Stimulated activated naive CD8-positive, alpha-beta T cell treated with anti-CD3 and anti-CD28 coated beads, Interleukin-15, Interleukin-2, amounts not matched to agents 100 ng/mL and 50 ng/mL, for 24 hours (primary cell): Measurements from ENCODE around the gene SAE1.
A peak's percentile ranks its signal among the peaks of the same experiment; 100 is the strongest.

Experiments
- H3K27ac Mint-ChIP-seq: one replicate; pipeline ENCODE4 v1.8.0; 2021; ENCODE audit warnings: mild to moderate bottlenecking, mixed read lengths
- H3K27me3 Mint-ChIP-seq: one replicate; pipeline ENCODE4 v1.8.0; 2021; ENCODE audit warnings: mixed read lengths
- H3K36me3 Mint-ChIP-seq: one replicate; pipeline ENCODE4 v1.8.0; 2021; ENCODE audit warnings: low read depth, mixed read lengths
- H3K4me1 Mint-ChIP-seq: one replicate; pipeline ENCODE4 v1.8.0; 2021; ENCODE audit warnings: low read depth, mixed read lengths
- H3K4me3 Mint-ChIP-seq: one replicate; pipeline ENCODE4 v1.8.0; 2021; ENCODE audit warnings: mild to moderate bottlenecking, mixed read lengths
- H3K9me3 Mint-ChIP-seq: one replicate; pipeline ENCODE4 v1.8.0; 2021; ENCODE audit warnings: mixed read lengths

SAE1 gene

GRCh38 chr19:47157431-47158321 lies 27.0 kb downstream of the SAE1 start:
- H3K27me3 Mint-ChIP-seq: no peaks in the 10 kb centered on the region
- peak overlapping the region; percentile 89 for H3K27ac Mint-ChIP-seq
- H3K36me3 Mint-ChIP-seq: peaks cover 65% of the 10 kb centered on the region
- H3K4me1 Mint-ChIP-seq: peaks cover 74% of the 10 kb centered on the region
- H3K4me3 Mint-ChIP-seq: peak overlapping the region; percentile 65
- H3K9me3 Mint-ChIP-seq: no peaks in the 10 kb centered on the region

DNA sequence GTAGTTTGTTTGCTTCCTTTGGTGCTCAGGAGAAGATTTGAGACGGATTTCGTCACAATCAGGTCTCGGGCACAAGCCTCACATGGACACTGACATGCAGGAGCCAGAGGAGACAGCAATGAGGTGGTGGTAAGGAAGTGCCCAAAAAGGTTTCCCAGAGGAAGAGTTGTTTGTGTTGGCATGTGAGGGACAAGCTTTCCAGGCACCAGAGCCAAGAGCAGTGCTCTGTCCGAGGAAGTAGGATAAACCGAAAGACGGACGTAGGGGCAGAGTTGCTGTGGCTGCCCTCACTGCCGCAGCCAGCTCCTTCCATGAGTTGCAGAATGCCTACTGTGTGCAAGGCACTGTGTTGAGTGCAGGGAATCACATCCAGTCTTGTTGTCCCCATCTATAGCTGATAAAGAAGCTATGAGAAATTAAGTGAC lies 27.7 kb downstream of the SAE1 start:
- H3K27me3 Mint-ChIP-seq: no peaks in the 10 kb centered on the region
- H3K27ac Mint-ChIP-seq: peak overlapping the region; percentile 89
- no peaks in the 10 kb centered on the region for H3K9me3 Mint-ChIP-seq
- peak overlapping the region; percentile 56 for H3K4me3 Mint-ChIP-seq
- H3K4me1 Mint-ChIP-seq: peaks cover 74% of the 10 kb centered on the region
- peaks cover 58% of the 10 kb centered on the region for H3K36me3 Mint-ChIP-seq

DNA sequence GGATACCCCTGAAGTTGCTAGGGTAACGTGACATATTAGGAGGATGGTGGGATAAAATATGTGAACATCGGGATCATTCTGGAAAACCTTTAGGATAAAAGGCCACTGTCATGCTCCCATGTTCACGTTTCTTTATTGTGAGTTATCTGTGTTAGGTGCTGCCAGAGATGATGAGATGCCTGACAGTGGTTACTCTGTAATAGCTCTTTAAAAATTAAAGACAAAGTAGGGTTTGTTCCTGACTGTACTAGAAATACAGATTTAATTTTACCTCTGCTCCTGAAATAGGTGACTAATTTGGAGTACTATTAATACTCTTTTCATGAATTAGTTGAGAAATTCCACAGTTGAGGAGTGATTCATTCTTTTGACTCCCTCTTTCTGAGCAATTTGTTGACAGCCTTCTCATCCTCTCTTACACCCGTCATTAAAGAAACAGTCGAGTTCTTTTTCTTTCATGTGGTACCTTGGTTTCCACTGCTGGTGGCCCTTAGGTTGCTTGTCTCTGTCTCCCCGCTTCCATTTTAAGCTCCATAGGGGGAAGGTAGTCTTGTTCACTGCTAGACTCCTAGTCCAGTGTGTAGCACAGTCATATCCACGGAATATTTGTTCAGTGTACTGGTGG lies 28.4 kb downstream of the SAE1 start:
- H3K4me1 Mint-ChIP-seq: peaks cover 74% of the 10 kb centered on the region
- H3K36me3 Mint-ChIP-seq: peaks cover 57% of the 10 kb centered on the region
- peak overlapping the region; percentile 56 for H3K4me3 Mint-ChIP-seq
- no peaks in the 10 kb centered on the region for H3K27me3 Mint-ChIP-seq
- no peaks in the 10 kb centered on the region for H3K9me3 Mint-ChIP-seq
- H3K27ac Mint-ChIP-seq: peak overlapping the region; percentile 89

- Mint-ChIP-seq H3K9me3 (no peaks in the 10 kb centered on the region), H3K27me3 (no peaks in the 10 kb centered on the region), H3K4me3 (no peak overlapping the region), H3K4me1 (peaks cover 56% of the 10 kb centered on the region), H3K27ac (no peak overlapping the region), H3K36me3 (peaks cover 55% of the 10 kb centered on the region)
Measured at GRCh38 chr19:47161876-47162489, 31.3 kb downstream of the SAE1 start.

- peaks cover 9% of the 10 kb centered on the region for H3K4me1 Mint-ChIP-seq
- no peaks in the 10 kb centered on the region for H3K27me3 Mint-ChIP-seq
- no peak overlapping the region for H3K4me3 Mint-ChIP-seq
- peaks cover 52% of the 10 kb centered on the region for H3K36me3 Mint-ChIP-seq
- no peaks in the 10 kb centered on the region for H3K9me3 Mint-ChIP-seq
- H3K27ac Mint-ChIP-seq: no peak overlapping the region
Measured at GRCh38 chr19:47168065-47168464, 37.4 kb downstream of the SAE1 start.

GRCh38 chr19:47172666-47173455 lies 42.2 kb downstream of the SAE1 start:
- Mint-ChIP-seq H3K4me1 (peaks cover 39% of the 10 kb centered on the region), H3K9me3 (no peaks in the 10 kb centered on the region)

GRCh38 chr19:47176071-47176626 lies 45.5 kb downstream of the SAE1 start:
- H3K36me3 Mint-ChIP-seq: peaks cover 75% of the 10 kb centered on the region
- no peaks in the 10 kb centered on the region for H3K9me3 Mint-ChIP-seq
- H3K27me3 Mint-ChIP-seq: no peaks in the 10 kb centered on the region
- peak overlapping the region; percentile 47 for H3K4me3 Mint-ChIP-seq
- H3K27ac Mint-ChIP-seq: peak overlapping the region; percentile 84
- peaks cover 59% of the 10 kb centered on the region for H3K4me1 Mint-ChIP-seq

More at GRCh38 chr19:47172666-47173455, 42.2 kb downstream of the SAE1 start:
- Mint-ChIP-seq H3K27me3 (no peaks in the 10 kb centered on the region), H3K27ac (peak overlapping the region; percentile 56), H3K36me3 (peaks cover 74% of the 10 kb centered on the region), H3K4me3 (no peak overlapping the region)

DNA sequence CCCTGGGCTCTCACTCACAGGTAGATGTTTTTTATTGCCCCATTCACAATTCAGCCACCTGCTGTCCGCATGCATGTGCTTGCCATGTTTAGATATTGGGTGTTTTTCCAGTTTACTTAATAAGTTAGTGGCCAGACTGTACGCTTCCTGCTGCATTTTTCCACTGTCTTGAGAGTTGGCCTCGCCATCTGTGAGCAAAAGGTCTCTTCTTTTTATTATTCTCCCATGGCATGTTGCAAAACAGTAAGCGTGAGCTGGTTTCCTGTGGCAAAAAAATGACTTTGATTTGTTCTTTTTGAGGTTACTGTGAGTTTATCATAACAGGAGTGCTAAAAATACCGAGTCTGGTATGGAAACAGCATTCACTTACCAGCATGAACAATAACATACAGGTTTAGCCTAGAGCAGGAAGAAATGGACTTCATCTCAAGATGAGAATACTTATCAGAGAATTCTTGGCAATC lies 46.0 kb downstream of the SAE1 start:
- Mint-ChIP-seq H3K4me1 (peaks cover 59% of the 10 kb centered on the region), H3K27me3 (no peaks in the 10 kb centered on the region), H3K4me3 (peak overlapping the region; percentile 47), H3K36me3 (peaks cover 75% of the 10 kb centered on the region), H3K27ac (peak overlapping the region; percentile 84), H3K9me3 (no peaks in the 10 kb centered on the region)

- Mint-ChIP-seq H3K4me3 (no peak overlapping the region), H3K4me1 (peaks cover 88% of the 10 kb centered on the region), H3K27ac (peak overlapping the region; percentile 28), H3K27me3 (no peaks in the 10 kb centered on the region), H3K36me3 (peaks cover 77% of the 10 kb centered on the region), H3K9me3 (no peaks in the 10 kb centered on the region)
Measured at GRCh38 chr19:47179653-47180310, 49.1 kb downstream of the SAE1 start.

DNA sequence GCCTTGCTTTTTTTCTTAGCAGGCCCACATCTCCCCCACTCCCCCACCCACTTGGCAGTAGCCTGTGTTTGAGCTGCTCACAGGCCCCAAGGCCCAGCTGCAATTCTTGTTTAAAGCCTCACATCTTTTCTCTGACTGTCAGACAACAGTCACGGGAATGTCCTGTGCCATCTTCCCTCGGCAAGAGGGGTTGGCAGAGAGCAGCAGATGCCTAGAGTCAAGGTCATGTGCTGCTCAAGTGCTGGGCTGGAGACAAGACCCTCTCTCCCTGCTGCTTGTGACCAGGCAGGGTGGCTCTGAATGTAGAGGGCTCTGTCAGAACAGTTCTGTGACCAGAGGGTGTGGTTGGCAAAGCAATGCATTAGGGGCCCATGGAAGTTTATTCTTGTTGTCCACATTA lies 53.0 kb downstream of the SAE1 start:
- Mint-ChIP-seq H3K36me3 (peaks cover 66% of the 10 kb centered on the region), H3K4me1 (peaks cover 87% of the 10 kb centered on the region), H3K27me3 (no peaks in the 10 kb centered on the region), H3K4me3 (no peak overlapping the region), H3K9me3 (no peaks in the 10 kb centered on the region), H3K27ac (peak overlapping the region; percentile 94)

DNA sequence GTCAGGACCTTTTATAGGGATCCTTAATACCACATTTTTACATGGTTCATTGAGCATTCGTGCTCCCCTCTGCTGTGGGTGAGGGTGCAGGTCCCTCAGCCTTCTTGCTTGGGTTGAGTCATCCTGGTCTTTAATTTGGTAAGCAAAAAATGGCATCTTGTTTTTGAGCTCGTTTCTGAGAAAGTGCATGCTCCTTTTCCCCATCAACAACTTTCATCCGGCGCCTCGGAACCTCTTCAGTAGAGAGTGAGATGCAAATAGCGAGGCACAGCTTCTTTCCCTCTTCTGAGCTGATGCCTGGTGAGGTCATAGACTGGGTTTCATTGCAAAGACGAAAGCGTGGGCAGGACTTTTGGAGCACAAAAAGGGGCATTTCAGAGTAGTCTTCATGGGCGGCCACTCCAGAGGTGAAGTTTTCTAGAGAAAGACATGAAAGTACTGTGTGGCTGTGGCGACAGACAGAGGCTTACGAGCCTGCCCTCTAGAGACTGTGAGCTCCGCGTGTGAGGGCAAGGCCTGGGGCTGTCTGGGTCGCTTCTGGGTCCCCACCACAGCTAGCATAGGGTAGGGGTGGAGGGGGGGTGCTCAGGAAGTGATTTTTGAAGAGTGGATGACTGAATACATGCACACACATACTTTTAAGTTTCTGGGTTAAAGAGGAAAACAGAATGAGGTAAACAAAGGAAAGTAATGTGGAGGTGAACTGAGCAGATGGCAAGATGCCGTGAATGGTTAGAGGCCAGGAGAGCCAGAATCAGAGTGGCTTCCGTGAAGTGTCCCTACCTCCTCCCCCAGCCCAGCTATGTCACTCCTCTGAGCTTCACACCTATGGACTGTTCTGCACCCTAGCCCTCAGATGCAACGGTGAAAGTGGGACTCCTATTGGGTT lies 56.1 kb downstream of the SAE1 start:
- Mint-ChIP-seq H3K4me3 (peak overlapping the region; percentile 74), H3K9me3 (no peaks in the 10 kb centered on the region), H3K4me1 (peaks cover 98% of the 10 kb centered on the region), H3K27ac (peak overlapping the region; percentile 98), H3K36me3 (peaks cover 71% of the 10 kb centered on the region), H3K27me3 (no peaks in the 10 kb centered on the region)

GRCh38 chr19:47187335-47187655 lies 56.7 kb downstream of the SAE1 start:
- Mint-ChIP-seq H3K4me3 (peak overlapping the region; percentile 74), H3K27ac (peak overlapping the region; percentile 98), H3K9me3 (no peaks in the 10 kb centered on the region), H3K36me3 (peaks cover 65% of the 10 kb centered on the region), H3K4me1 (peaks cover 92% of the 10 kb centered on the region), H3K27me3 (no peaks in the 10 kb centered on the region)

GRCh38 chr19:47187797-47188196 lies 57.2 kb downstream of the SAE1 start:
- Mint-ChIP-seq H3K27ac (peak overlapping the region; percentile 98), H3K4me3 (peak overlapping the region; percentile 74), H3K27me3 (no peaks in the 10 kb centered on the region), H3K9me3 (no peaks in the 10 kb centered on the region), H3K36me3 (peaks cover 61% of the 10 kb centered on the region), H3K4me1 (peaks cover 87% of the 10 kb centered on the region)
